ENCODE measurements around the gene GPATCH2L. TPM values are rescaled to one million over a fixed set of nuclear protein-coding genes. Genes with fewer than 3 reads are reported as not detected.

GPATCH2L gene
- total RNA-seq, 6 experiments from 2014 or later, result 38.3 to 44.8 (median 41.9) TPM

DNA sequence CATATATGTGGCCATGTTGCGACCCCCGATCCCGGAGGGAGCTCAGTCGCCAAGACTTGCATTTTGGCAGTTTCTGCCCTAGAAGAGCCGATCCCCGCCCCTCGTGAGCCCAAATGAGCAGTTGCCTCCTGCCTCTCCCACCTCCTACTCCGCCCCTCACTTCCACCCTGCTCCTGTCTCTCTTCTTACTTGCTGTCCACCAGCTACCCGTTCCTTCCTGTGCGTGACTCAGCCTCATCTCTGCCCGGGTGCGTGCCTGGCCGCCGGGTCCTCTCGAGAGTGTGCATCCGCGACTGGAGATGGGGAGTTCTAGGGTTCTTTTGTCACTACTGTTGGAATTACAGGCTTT is 585 bp downstream of the GPATCH2L start:
- peaks cover 5% of the 10 kb centered on the region; the same call in 1 of the 2 replicates for H3K27me3 Mint-ChIP-seq (ENCODE audit: insufficient read depth)
- TF ChIP-seq, protein P1, sequence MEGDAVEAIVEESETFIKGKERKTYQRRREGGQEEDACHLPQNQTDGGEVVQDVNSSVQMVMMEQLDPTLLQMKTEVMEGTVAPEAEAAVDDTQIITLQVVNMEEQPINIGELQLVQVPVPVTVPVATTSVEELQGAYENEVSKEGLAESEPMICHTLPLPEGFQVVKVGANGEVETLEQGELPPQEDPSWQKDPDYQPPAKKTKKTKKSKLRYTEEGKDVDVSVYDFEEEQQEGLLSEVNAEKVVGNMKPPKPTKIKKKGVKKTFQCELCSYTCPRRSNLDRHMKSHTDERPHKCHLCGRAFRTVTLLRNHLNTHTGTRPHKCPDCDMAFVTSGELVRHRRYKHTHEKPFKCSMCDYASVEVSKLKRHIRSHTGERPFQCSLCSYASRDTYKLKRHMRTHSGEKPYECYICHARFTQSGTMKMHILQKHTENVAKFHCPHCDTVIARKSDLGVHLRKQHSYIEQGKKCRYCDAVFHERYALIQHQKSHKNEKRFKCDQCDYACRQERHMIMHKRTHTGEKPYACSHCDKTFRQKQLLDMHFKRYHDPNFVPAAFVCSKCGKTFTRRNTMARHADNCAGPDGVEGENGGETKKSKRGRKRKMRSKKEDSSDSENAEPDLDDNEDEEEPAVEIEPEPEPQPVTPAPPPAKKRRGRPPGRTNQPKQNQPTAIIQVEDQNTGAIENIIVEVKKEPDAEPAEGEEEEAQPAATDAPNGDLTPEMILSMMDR (IDR thresholded peaks at IDR 0.05), result no peak
- H3K36me3 Mint-ChIP-seq (ENCODE audit: low read depth), result peaks cover 24% of the 10 kb centered on the region
- H3K27ac Mint-ChIP-seq, result peak overlapping the region; percentile 97
- H3K4me3 Mint-ChIP-seq, result peak overlapping the region; percentile 99
- H3K9me3 Mint-ChIP-seq, result no peaks in the 10 kb centered on the region
- DNase-seq, result peak; percentile 90
- peaks cover 53% of the 10 kb centered on the region for H3K4me1 Mint-ChIP-seq (ENCODE audit: low read depth)

GRCh38 chr14:76153919-76154318 is 2.2 kb downstream of the GPATCH2L start:
- H3K27ac Mint-ChIP-seq, result no peak overlapping the region
- H3K4me3 Mint-ChIP-seq, result peak overlapping the region; percentile 99
- H3K4me1 Mint-ChIP-seq (ENCODE audit: low read depth), result peaks cover 54% of the 10 kb centered on the region
- H3K36me3 Mint-ChIP-seq (ENCODE audit: low read depth), result peaks cover 30% of the 10 kb centered on the region
- H3K9me3 Mint-ChIP-seq, result no peaks in the 10 kb centered on the region
- H3K27me3 Mint-ChIP-seq (ENCODE audit: insufficient read depth), result peaks cover 5% of the 10 kb centered on the region; the same call in 1 of the 2 replicates
- no peak for DNase-seq
- TF ChIP-seq, protein P1 (IDR thresholded peaks at IDR 0.05), result no peak

GRCh38 chr14:76154539-76155126 is 2.9 kb downstream of the GPATCH2L start:
- Mint-ChIP-seq H3K4me1 (ENCODE audit: low read depth) (peaks cover 54% of the 10 kb centered on the region), H3K9me3 (no peaks in the 10 kb centered on the region), H3K4me3 (peak overlapping the region; percentile 99; the same call in 1 of the 2 replicates), H3K27ac (no peak overlapping the region), H3K27me3 (ENCODE audit: insufficient read depth) (peaks cover 5% of the 10 kb centered on the region; the same call in 1 of the 2 replicates), H3K36me3 (ENCODE audit: low read depth) (peaks cover 35% of the 10 kb centered on the region)
- TF ChIP-seq, protein P1 (IDR thresholded peaks at IDR 0.05), result no peak
- DNase-seq, result no peak

DNA sequence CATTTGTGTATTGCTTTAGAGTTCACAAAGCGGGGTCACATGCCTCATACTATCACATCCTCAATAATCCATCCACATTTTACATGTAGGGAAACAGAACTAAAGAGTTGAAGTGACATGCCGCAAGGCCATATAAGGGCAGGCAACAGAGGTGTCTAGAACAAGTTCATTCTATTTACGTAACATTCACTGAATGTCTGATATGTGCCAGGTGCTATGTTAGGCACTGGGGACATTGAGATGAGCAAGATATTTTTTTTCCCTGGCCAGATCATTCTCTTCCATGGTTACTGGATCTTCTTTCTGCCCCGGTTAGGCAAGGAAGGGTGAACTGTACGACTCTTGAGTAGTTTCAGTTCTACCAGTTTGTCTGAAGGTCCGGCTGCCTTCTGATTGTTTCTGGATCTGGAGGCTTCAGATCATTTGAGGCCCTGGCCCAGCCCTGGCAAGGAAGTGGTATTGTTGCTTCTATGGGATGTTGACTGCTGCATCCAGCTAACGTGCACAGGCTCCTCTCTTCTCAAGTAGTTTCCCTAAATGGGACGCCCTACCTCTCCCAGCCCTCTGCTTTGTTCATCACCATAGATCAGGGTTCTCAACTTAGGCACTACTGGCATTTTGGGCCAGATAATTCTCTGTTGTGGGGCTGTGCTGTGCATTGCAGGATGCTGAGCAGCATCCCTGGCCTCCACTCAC is 12.1 kb downstream of the GPATCH2L start:
- Mint-ChIP-seq H3K27ac (no peak overlapping the region), H3K9me3 (no peaks in the 10 kb centered on the region), H3K27me3 (ENCODE audit: insufficient read depth) (no peaks in the 10 kb centered on the region), H3K4me1 (ENCODE audit: low read depth) (peaks cover 13% of the 10 kb centered on the region), H3K4me3 (no peak overlapping the region), H3K36me3 (ENCODE audit: low read depth) (peaks cover 50% of the 10 kb centered on the region)
- TF ChIP-seq, protein P1 (IDR thresholded peaks at IDR 0.05), result no peak
- DNase-seq, result no peak

GRCh38 chr14:76168531-76168930 is 16.8 kb downstream of the GPATCH2L start:
- H3K36me3 Mint-ChIP-seq (ENCODE audit: low read depth), result peaks cover 68% of the 10 kb centered on the region
- TF ChIP-seq, protein P1 (IDR thresholded peaks at IDR 0.05), result no peak

More at GRCh38 chr14:76168531-76168930, 16.8 kb downstream of the GPATCH2L start:
- no peaks in the 10 kb centered on the region for H3K27me3 Mint-ChIP-seq (ENCODE audit: insufficient read depth)
- peak overlapping the region; percentile 16; the same call in 1 of the 2 replicates for H3K27ac Mint-ChIP-seq
- H3K4me3 Mint-ChIP-seq, result no peak overlapping the region
- no peaks in the 10 kb centered on the region for H3K9me3 Mint-ChIP-seq
- H3K4me1 Mint-ChIP-seq (ENCODE audit: low read depth), result peaks cover 13% of the 10 kb centered on the region
- no peak for DNase-seq
